GM12892 (cell line): ENCODE data around the gene SCAPER.

Experiments
- POLR2A ChIP-seq: IDR thresholded peaks from 2 replicates; pipeline ENCODE4 v1.6.1; 2011; ENCODE audit warnings: low read depth, low read length, control low read depth
- TAF1 ChIP-seq: IDR thresholded peaks from 2 replicates; pipeline ENCODE4 v1.6.1; 2011; ENCODE audit warnings: low read depth, mild to moderate bottlenecking, control low read depth, low read length, borderline replicate concordance

DNA sequence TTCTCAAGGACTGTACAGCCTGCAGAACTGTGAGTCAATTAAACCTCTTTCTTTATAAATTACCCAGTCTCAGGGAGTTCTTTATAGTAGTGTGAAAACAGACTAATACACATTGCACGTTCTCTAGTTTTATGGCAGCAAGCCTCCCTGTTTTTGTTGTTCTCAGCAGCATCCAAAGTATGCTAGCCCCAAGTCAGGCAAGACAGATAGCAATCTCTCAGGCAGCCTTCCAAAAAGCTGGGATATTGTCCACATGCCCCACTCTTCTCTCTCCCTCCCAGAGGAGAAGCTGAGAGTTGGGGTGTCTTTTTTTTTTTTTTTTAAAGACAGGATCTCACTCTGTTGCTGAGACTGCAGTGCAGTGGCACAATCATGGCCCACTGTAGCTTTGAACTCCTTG is 438.0 kb downstream of the SCAPER start:
- no peak for TF ChIP-seq POLR2A
- no peak for TF ChIP-seq TAF1
